PFSK-1 (cell line): Measurements from ENCODE around the gene DGKZ.

Experiments
- FOXP2 ChIP-seq: optimal IDR thresholded peaks from 2 replicates; pipeline ENCODE3; 2011; ENCODE audit warnings: borderline replicate concordance, control low read depth, inconsistent platforms; ENCODE audit not compliant: insufficient read depth; ENCODE audit errors: extremely low read length, extremely low read depth
- POLR2AphosphoS5 ChIP-seq: IDR thresholded peaks from 2 replicates; pipeline ENCODE4 v1.6.1; 2012; ENCODE audit warnings: low read depth, mild to moderate bottlenecking, control low read depth, low read length, moderate library complexity
- REST ChIP-seq, 2 experiments: IDR thresholded peaks; 2 replicates each; pipeline versions ENCODE4 v1.6.1 to v1.8.0; 2011 to 2012; ENCODE audit warnings: low read depth in 2 of 2, low read length in 2 of 2, control low read depth in 1 of 2, inconsistent platforms in 1 of 2, mild to moderate bottlenecking in 1 of 2, moderate library complexity in 1 of 2; ENCODE audit not compliant: insufficient read depth in 1 of 2
- SIN3A ChIP-seq: IDR thresholded peaks from 2 replicates; pipeline ENCODE4 v1.6.1; 2012; ENCODE audit warnings: mild to moderate bottlenecking, low read length, moderate library complexity, borderline replicate concordance; ENCODE audit not compliant: insufficient read depth
- TAF1 ChIP-seq: IDR thresholded peaks from 2 replicates; pipeline ENCODE4 v1.6.1; 2012; ENCODE audit warnings: low read length, control low read depth, borderline replicate concordance; ENCODE audit not compliant: insufficient read depth

Gene DGKZ

DNA sequence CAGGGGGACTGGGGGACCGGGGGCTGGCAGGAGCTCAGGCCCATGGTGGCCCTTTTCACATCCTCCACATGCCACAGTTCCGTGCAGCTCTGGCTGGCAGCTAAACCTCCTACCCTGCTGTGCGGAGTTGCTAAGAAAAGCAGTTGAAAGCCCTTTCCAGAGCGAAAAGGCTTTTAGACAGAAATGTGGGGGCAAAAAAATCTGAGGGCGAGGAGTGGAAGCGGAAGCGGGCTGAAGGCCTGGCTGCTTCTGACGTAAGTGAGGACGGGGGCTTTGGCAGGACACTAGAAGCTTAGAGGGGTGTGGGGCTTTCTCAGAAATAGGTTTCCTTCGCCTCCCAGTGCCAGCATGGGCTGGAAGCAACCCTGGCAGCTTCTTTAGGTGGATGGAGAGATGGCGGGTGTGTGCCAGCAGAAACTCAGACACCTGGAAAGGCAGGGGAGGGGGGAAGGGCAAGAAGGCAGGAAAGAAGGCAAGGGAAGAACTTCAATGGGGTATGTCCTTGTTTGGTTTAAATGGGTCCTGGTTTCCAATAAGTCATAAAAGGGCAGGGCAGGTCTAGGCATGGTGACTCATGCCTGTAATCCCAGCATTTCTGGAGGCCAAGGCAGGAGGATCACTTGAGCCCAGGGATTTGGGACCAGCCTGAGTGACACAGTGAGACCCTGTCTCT is 11.2 kb upstream of the DGKZ start:
- TF ChIP-seq TAF1 (no peak), FOXP2 (no peak), SIN3A (no peak), POLR2AphosphoS5 (no peak), REST (IDR thresholded peaks at IDR 0.05; ENCODE audit: insufficient read depth in 1 of 2, low read depth in 2 of 2, low read length in 2 of 2) (no peak)

GRCh38 chr11:46336563-46337180 is 10.6 kb upstream of the DGKZ start:
- TF ChIP-seq POLR2AphosphoS5, result no peak
- no peak for TF ChIP-seq FOXP2
- TF ChIP-seq REST (IDR thresholded peaks at IDR 0.05; ENCODE audit: insufficient read depth in 1 of 2, low read depth in 2 of 2, low read length in 2 of 2), result no peak
- TF ChIP-seq SIN3A, result no peak

- no peak for TF ChIP-seq POLR2AphosphoS5
- no peak for TF ChIP-seq SIN3A
- TF ChIP-seq REST (IDR thresholded peaks at IDR 0.05; ENCODE audit: insufficient read depth in 1 of 2, low read depth in 2 of 2, low read length in 2 of 2), result no peak
- TF ChIP-seq TAF1, result no peak
Observed at GRCh38 chr11:46337626-46338345, 9.5 kb upstream of the DGKZ start.

- TF ChIP-seq POLR2AphosphoS5 (no peak), TAF1 (no peak)
Observed at GRCh38 chr11:46338636-46338987, 8.7 kb upstream of the DGKZ start.

DNA sequence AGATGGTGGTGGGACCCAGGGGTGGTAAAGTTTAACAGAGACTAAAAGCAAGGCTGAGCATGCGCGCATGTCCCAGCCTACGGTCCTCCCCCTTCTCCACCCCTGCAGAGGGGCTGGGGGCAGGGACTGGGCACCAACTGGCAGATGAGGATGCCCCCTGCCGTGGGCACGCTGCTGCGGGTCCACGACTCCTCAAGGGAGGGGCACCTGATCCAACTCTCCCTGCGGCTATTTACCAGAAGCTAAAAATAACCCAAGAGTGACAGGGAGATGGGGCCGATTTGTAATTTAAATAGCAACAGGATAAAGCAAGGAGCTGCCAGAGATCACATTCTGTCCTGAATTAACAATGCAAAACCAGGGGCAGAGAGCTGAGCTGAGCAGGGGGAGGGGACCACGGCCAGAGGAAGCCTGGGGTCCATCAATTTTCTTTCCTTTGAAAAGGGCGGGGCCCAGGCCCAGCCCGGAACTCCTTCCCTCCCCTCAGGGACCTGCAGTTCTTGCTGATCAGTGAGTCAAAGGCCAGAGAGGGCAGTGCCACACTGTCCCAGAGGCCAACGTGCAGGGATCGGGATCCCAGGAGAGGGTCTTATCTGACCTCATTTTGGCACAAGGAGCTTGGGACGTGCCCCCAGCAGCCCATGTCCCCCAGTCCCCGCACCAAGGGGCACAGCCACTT is 8.1 kb upstream of the DGKZ start:
- no peak for TF ChIP-seq TAF1
- TF ChIP-seq POLR2AphosphoS5, result 0 out of 2 replicates have a peak, but pooled peaks have one; percentile 14
- no peak for TF ChIP-seq REST (IDR thresholded peaks at IDR 0.05; ENCODE audit: insufficient read depth in 1 of 2, low read depth in 2 of 2, low read length in 2 of 2)
- peak; percentile 38 for TF ChIP-seq FOXP2
- no peak for TF ChIP-seq SIN3A
